A549 treated with RU486 at 1 μM for 4 hours (cell line): ENCODE measurements around the gene SPIB. TPM values are rescaled to one million over a fixed set of nuclear protein-coding genes. Genes with fewer than 3 reads are reported as not detected.

Experiments used
- total RNA-seq: library from RNA; stranded (reverse); fragments of 200-300 nt; extraction: Qiagen RNA extraction; gene quantifications from 5 replicates; pipeline ENCODE4 v1.2.3, GENCODE V29; 2022; ENCODE audit warnings: low read depth

The SPIB gene
- 0.11 to 0.52 TPM (median 0.23 TPM) in 4 of 5 replicates, not detected in the other for total RNA-seq

DNA sequence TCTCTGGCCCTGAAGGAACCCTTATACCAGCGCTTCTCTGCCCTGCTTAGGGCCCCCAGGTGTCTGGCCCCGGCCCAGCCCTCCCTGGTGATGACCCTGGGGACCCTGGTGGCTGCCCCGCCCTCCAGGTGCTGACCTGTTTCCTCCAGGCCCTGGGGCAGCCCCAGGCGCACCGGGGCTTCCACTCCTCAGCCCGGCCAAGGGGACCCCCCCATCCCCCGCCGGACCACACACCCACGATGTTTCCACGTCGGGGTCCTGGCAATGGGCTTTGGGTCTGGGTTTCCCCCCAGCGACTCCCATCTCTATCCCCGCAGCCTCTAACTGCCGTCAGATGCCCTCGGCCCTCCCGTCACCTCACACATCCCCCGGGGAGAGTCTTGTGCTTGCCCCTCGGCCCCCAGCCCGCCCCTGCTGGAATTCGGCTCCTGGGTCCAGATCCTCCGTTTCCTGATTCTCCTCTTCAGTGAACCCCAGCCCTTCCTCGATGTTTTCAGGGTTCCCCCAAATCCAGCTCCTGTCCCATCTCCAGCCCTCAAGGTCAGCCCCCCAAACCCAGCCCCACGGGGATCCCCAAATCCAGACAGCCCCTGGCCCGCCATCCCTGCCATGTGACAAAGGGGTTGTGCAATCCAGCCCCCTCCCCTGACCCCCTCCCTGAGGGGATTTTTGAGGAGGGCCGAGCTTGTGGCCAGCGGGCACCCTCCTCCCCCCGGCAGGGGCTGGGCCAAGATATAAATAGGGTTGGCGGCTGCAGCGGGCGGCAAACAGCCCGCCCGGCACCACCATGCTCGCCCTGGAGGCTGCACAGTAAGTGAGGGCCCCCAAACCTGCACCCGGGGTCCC, at the start of gene SPIB:
SPIB (plus strand) TSS at position 763 of the 846 bp plus-strand sequence; CDS start at position 788, 25 bp downstream.

DNA sequence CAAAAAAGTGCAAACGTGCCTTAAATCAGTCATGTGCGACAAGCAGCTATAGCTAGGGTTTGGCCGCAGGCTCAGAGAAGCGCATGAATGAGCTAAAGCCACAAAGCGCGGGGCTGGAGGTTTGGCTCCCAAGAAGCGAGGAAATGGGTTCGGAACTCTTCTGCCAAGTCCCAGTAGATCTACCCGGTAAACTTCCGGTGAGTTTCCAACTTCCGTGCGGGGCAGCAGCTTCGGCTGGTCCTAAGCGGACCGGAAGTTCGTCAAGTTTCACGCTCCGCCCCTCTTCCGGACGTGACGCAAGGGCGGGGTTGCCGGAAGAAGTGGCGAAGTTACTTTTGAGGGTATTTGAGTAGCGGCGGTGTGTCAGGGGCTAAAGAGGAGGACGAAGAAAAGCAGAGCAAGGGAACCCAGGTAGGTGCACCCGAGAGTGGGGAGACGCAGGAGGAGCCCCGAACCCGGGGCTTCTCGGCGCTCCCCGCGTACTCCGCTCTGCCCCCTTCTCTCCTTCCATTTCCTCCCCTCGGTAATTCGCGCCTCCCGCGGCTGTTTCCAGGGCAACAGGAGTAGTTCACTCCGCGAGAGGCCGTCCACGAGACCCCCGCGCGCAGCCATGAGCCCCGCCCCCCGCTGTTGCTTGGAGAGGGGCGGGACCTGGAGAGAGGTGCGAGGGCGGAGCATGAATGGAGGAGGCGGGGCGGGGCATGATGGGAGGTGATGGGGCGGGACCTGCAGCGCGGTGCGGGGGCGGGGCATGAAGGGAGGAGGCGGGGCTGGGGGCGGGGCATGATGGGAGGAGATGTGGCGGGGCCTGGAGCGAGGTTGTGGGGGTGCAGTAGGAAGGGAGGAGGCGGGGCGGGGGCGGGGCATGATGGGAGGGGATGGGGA, 42.3 kb upstream of the SPIB start, which contains the start of gene NR1H2:
NR1H2 (plus strand) TSS at position 292 of the 885 bp plus-strand sequence. CDS start 1,149 bp downstream, outside the sequence.

DNA sequence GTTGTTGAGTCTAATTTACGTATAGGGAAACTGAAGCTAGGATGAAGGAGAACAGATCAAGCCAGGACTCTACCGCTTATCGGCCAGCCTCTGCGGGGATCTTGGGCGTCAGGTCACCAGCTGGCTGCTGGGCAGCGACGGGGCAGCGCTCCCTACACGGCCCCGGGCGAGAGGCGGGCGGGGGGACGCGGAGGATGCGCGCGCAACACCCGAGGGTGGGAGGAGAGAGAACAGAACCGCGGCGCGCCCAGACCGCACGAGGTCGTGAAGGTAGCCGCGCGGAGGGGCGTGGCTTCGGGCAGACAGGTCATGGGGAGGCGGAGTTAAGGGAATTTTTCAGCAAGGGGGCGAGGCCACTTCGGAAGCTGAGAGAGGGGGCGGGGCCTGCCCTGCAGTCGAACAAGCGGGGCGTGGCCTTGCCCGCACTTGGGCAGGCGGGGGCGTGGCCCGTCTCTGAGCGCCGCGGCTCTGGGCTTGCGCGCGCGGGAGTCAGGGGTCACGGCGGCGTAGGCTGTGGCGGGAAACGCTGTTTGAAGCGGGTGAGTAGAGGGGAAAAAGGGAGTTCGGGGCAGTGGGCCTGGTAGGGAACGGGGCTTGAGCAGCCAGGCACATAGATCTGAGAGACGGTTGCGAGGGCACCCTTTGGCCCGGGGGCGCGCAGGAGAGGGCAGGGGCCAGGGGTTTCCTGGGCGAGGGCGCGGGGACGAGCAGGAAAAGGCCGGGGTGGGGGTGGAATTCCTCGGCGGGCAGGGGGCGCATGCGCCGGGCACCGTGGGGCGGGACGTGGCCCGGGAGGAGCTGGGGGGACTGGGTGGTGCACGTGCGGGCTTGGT, 34.7 kb upstream of the SPIB start, which contains the start of gene POLD1:
POLD1 (plus strand) TSS at position 496 of the 833 bp plus-strand sequence. CDS start 14,505 bp downstream, outside the sequence.

GRCh38 chr19:50432221-50433028, 13.7 kb downstream of the SPIB start, which contains the start of gene MYBPC2:
TSS of gene MYBPC2 (plus strand) at chr19:50432892. CDS start at chr19:50432954, 62 bp downstream.

GRCh38 chr19:50476224-50476906, 57.6 kb downstream of the SPIB start, which contains the start of the genes EMC10 and GARIN5A:
TSS of gene EMC10 (plus strand) at chr19:50476507. CDS start at chr19:50476545, 38 bp downstream.
TSS of gene GARIN5A (minus strand) at chr19:50476848. CDS start at chr19:50476388, 460 bp downstream.

Other genes starting within 250 kb of the SPIB start
- gene MYH14, start 215.3 kb upstream of the SPIB start, total RNA-seq = 5.0 to 8.3 TPM (median 6.5 TPM) in 5 replicates
- 1.0 to 1.5 TPM (median 1.2 TPM) in 5 replicates for gene KCNC3, start 89.6 kb upstream of the SPIB start, total RNA-seq
- gene NAPSA, start 53.3 kb upstream of the SPIB start, total RNA-seq = 0.71 to 1.3 TPM (median 0.94 TPM) in 5 replicates
- gene NR1H2, start 42.5 kb upstream of the SPIB start, total RNA-seq = 56.2 to 87.1 TPM (median 77.9 TPM) in 5 replicates
- 50.1 to 85.6 TPM (median 81.0 TPM) in 5 replicates for gene POLD1, start 34.6 kb upstream of the SPIB start, total RNA-seq
- not detected in 5 replicates for gene MYBPC2, start 14.0 kb downstream of the SPIB start, total RNA-seq
- 102 to 160 TPM (median 147 TPM) in 5 replicates for gene EMC10, start 57.6 kb downstream of the SPIB start, total RNA-seq
- 1.8 to 2.2 TPM (median 1.9 TPM) in 5 replicates for gene GARIN5A, start 57.9 kb downstream of the SPIB start, total RNA-seq
- 54.8 to 89.3 TPM (median 79.2 TPM) in 5 replicates for gene JOSD2, start 92.3 kb downstream of the SPIB start, total RNA-seq
- gene ASPDH, start 95.0 kb downstream of the SPIB start, total RNA-seq = not detected in 5 replicates
- 0.34 to 0.69 TPM (median 0.47 TPM) in 5 replicates for gene LRRC4B, start 149.5 kb downstream of the SPIB start, total RNA-seq
- 0.22 to 0.83 TPM (median 0.58 TPM) in 5 replicates for gene SYT3, start 220.9 kb downstream of the SPIB start, total RNA-seq
- gene C19orf81, start 230.5 kb downstream of the SPIB start, total RNA-seq = 7.1 to 13.3 TPM (median 9.7 TPM) in 5 replicates